ENCODE results near the gene SMPD3. TPM values are rescaled to one million over a fixed set of nuclear protein-coding genes. Genes with fewer than 3 reads are reported as not detected.

Gene SMPD3
- total RNA-seq, 1 donor from 2014 or later: 8.8 TPM

- intact Hi-C loops (cut with micrococcal nuclease): no loop called here
Measured at GRCh38 chr16:68472581-68472980, 24.3 kb upstream of the SMPD3 start.

- intact Hi-C loops (cut with micrococcal nuclease): loop anchor here (1.0 kb wide), 1 partner anchor 22 kb away; the partner anchor contains the start of gene SMPD3
Measured at GRCh38 chr16:68470461-68471150, 22.3 kb upstream of the SMPD3 start.

- intact Hi-C loops (cut with micrococcal nuclease): loop anchor here (1.0 to 2.0 kb wide), 2 partner anchors 22 to 41 kb away; partner anchors contain the start of gene SMPD3
Measured at GRCh38 chr16:68469796-68470460, 21.6 kb upstream of the SMPD3 start.

- intact Hi-C loops (cut with micrococcal nuclease): loop anchor here (2.0 kb wide), 1 partner anchor 42 kb away; no protein-coding TSS in a partner anchor
Measured at GRCh38 chr16:68468842-68469241, 20.5 kb upstream of the SMPD3 start.

- intact Hi-C loops (cut with micrococcal nuclease): no loop called here
Measured at GRCh38 chr16:68466174-68466573, 17.9 kb upstream of the SMPD3 start.

GRCh38 chr16:68463904-68464303 is 15.6 kb upstream of the SMPD3 start:
- intact Hi-C loops (cut with micrococcal nuclease): no loop called here

- intact Hi-C loops (cut with micrococcal nuclease): no loop called here
Measured at GRCh38 chr16:68460067-68460466, 11.8 kb upstream of the SMPD3 start.

GRCh38 chr16:68459457-68459856 is 11.1 kb upstream of the SMPD3 start:
- intact Hi-C loops (cut with micrococcal nuclease): no loop called here

DNA sequence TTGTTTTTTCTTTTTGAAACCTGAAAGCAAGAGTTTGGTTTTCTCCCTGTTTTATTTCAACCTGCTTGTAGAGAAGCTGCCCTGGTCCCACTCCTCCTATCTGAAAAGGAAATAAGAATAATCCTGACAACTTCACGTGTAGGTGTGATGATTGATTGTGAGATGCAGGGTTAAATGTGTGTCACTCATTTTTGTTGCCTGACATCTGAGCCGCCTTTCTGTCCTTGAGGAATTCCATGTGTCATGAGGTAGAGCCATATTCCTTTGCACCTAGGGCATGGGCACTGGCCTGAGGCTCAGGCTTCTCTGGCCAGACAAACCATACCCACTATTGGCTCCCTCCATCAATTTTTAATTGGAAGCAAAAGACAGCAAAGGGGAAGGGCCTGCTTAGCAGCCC is 10.2 kb upstream of the SMPD3 start:
- intact Hi-C loops (cut with micrococcal nuclease): no loop called here

- intact Hi-C loops (cut with micrococcal nuclease): no loop called here
Measured at GRCh38 chr16:68458101-68458500, 9.8 kb upstream of the SMPD3 start.

DNA sequence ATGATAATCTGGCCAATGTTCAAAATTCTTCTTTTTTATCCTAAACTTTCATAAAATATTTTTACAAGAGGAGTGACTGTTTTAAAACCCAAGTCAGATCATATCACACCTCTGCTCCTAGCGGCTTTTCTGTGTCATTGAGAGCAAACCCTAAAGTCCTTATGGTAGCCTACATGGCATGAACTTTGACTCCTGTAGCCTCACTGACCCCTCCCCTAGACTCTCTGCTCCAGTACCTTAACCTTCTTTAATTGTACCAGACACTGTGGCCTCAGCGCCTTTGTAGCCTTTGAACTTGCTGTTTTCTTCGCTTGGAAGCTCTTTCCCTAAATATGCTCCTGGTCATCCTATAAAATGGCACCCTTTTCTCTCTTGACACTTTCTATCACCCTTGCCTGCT is 7.3 kb upstream of the SMPD3 start:
- intact Hi-C loops (cut with micrococcal nuclease): no loop called here

GRCh38 chr16:68454920-68455435 is 6.7 kb upstream of the SMPD3 start:
- intact Hi-C loops (cut with micrococcal nuclease): no loop called here

GRCh38 chr16:68453816-68454215 is 5.5 kb upstream of the SMPD3 start:
- intact Hi-C loops (cut with micrococcal nuclease): no loop called here

GRCh38 chr16:68452176-68452575 is 3.9 kb upstream of the SMPD3 start:
- intact Hi-C loops (cut with micrococcal nuclease): no loop called here

GRCh38 chr16:68451676-68452075 is 3.4 kb upstream of the SMPD3 start:
- intact Hi-C loops (cut with micrococcal nuclease): no loop called here

DNA sequence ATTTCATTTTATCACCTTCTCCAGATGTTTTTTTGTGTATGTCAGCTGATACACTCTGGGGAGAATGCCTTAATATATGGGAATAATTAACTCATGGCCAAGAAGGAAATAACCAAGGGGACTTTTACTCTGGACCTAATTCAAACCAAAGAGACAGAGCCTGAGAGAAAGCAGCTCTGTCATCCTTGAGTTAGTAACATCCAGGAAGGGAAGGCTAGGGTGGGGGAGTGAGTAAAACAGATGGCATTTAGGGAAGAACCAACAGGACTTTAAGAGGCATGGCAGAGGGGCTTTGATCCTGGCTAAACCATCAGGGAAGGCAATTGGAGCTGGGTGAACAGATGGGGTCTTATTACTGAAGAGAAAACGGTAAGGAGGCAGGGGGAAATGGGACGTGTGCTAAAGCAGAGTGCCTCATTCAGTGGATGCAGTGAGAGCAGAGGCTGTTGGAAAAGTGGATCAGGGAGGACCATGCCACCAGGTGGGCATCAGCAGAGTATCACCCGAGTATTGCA is 2.5 kb upstream of the SMPD3 start:
- intact Hi-C loops (cut with micrococcal nuclease): no loop called here

GRCh38 chr16:68447653-68448359 is 502 bp downstream of the SMPD3 start:
- intact Hi-C loops (cut with micrococcal nuclease): loop anchor here (1.0 to 5.0 kb wide), 12 partner anchors 22 to 864 kb away; partner anchors contain the start of genes GFOD2, NFATC3, PLA2G15 and PSMB10

DNA sequence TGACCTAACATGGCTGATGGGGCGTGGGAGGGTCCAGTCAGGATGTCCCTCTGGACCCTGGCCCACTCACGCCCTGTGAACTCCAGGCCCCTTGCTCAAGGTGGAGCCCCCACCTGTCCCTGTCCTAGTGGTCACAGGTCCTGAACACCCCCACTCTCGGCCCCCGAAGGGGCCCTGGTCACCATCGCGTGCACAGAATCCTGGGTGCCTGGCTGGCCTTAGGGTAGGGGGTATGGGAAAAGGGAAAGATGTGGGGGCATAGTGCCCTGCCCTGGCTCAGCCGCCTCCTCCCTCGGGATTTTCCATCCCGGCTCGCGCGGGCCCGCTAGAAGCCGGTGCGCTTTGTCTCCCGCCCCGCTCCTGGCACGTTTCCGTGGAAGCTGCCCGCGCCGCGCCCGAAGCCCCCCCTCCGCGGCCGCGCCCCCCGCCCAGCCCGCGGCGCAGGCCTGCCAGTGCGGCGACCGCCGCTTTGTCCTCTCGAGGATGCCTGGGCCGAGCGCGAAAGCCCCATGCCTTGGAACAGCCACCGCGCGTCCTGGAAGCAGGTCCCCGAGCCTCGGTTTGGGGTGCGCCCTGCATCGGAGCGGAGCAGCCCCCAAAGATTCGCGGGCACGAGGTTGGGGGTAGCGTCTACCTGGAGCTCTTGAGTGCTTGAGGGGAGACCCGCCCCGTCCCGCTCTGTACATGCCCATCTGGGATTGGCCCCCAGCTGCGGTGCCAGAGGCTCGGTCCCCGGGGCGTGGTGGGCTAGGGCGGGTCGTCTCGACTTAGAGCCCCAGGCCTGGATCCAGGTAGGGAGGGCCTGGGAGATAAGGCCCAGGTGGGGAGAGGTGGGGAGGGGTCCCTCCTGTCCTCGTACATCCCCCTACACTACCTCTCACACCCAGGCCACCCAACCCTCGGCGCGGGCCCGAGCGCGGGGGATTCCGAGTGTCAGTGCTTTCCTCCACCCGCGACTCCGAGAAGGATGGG is 1.3 kb downstream of the SMPD3 start:
- intact Hi-C loops (cut with micrococcal nuclease): loop anchor here (5.0 kb wide), 3 partner anchors 80 to 865 kb away; partner anchors contain the start of genes PSMB10 and VPS4A

DNA sequence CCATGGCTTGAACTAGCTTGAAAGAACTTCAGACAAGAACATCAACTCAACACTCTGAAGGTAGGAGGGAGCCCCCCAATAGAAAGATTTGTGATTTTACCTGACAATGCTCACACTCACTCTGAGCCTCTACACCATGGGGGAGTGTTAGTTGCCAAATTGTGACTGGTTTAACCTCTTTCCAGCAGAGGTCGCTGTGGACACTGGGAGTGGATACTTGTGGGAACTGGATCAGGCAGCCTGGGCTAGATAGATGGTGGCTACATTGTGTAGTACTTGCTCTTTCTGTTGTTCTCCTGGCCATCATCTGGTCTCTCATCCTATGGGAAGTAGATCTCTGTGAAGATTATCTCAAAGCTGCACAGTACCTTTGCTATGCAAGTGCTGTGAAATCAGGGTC is 2.9 kb downstream of the SMPD3 start:
- intact Hi-C loops (cut with micrococcal nuclease): loop anchor here (1.0 to 5.0 kb wide), 4 partner anchors 65 to 867 kb away; partner anchors contain the start of genes PSMB10 and VPS4A

DNA sequence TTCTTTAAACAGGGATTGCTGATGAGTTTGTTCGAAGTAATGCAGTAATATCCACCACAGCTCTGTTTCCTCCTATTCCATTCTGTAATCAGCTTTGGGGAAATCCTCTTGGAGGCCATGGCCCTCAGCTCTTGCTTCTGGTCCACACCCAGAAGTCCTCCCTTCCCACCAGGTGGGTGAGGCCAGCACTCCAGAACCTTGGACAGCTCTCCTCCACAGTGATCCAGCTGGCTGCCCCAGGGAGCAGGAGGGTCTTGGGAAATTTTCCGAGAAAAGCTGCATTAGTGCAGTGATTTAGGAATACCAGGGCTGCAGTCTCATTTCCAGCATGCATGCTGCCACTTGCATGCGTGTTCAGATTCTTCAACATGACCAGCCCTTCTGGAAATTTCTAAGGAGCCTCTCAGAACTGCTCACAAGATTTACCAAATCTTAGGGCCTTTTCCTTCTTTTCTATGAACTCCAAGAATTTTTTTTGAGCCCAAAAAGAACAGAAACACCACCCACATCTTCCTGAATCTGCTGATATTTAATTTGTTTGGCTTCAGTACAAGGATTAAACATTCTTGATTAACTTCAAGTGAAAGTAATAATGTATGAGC is 4.2 kb downstream of the SMPD3 start:
- intact Hi-C loops (cut with micrococcal nuclease): no loop called here

Measured in T-helper 1 cell treated with Interleukin-12 subunit alpha and Interleukin-12 subunit beta and Interleukin-4 antibody, amounts not matched to agents 30 ng/mL and 1 ng/mL, for 36 hours (primary cell).